ENCODE data around the gene CPEB3.

Gene CPEB3

GRCh38 chr10:92082583-92083280 is 208.1 kb downstream of the CPEB3 start:
- Mint-ChIP-seq H3K27me3 (no peaks in the 10 kb centered on the region), H3K9me3 (no peaks in the 10 kb centered on the region), H3K27ac (no peak overlapping the region), H3K4me3 (no peak overlapping the region), H3K36me3 (ENCODE audit: low read depth) (peaks cover 13% of the 10 kb centered on the region), H3K4me1 (ENCODE audit: low read depth) (peaks cover under 1% of the 10 kb centered on the region)

- Mint-ChIP-seq H3K4me1 (ENCODE audit: low read depth) (no peaks in the 10 kb centered on the region), H3K9me3 (no peaks in the 10 kb centered on the region), H3K36me3 (ENCODE audit: low read depth) (peaks cover 13% of the 10 kb centered on the region), H3K4me3 (no peak overlapping the region), H3K27ac (no peak overlapping the region), H3K27me3 (no peaks in the 10 kb centered on the region)
Observed at GRCh38 chr10:92081641-92082040, 209.2 kb downstream of the CPEB3 start.

- no peak overlapping the region for H3K4me3 Mint-ChIP-seq
- no peaks in the 10 kb centered on the region for H3K9me3 Mint-ChIP-seq
- no peaks in the 10 kb centered on the region for H3K27me3 Mint-ChIP-seq
- no peak overlapping the region for H3K27ac Mint-ChIP-seq
- H3K4me1 Mint-ChIP-seq (ENCODE audit: low read depth): no peaks in the 10 kb centered on the region
- H3K36me3 Mint-ChIP-seq (ENCODE audit: low read depth): peaks cover 13% of the 10 kb centered on the region
Observed at GRCh38 chr10:92080244-92080643, 210.6 kb downstream of the CPEB3 start.

GRCh38 chr10:92079003-92079402 is 211.9 kb downstream of the CPEB3 start:
- H3K4me3 Mint-ChIP-seq: no peak overlapping the region
- no peak overlapping the region for H3K27ac Mint-ChIP-seq
- H3K4me1 Mint-ChIP-seq (ENCODE audit: low read depth): no peaks in the 10 kb centered on the region
- H3K9me3 Mint-ChIP-seq: no peaks in the 10 kb centered on the region
- H3K27me3 Mint-ChIP-seq: no peaks in the 10 kb centered on the region
- H3K36me3 Mint-ChIP-seq (ENCODE audit: low read depth): peaks cover 13% of the 10 kb centered on the region

GRCh38 chr10:92076722-92077121 is 214.2 kb downstream of the CPEB3 start:
- Mint-ChIP-seq H3K27me3 (no peaks in the 10 kb centered on the region), H3K36me3 (ENCODE audit: low read depth) (peaks cover 13% of the 10 kb centered on the region), H3K9me3 (no peaks in the 10 kb centered on the region), H3K4me1 (ENCODE audit: low read depth) (no peaks in the 10 kb centered on the region), H3K27ac (no peak overlapping the region), H3K4me3 (no peak overlapping the region)

- H3K4me1 Mint-ChIP-seq (ENCODE audit: low read depth): no peaks in the 10 kb centered on the region
- no peaks in the 10 kb centered on the region for H3K9me3 Mint-ChIP-seq
- no peaks in the 10 kb centered on the region for H3K27me3 Mint-ChIP-seq
- H3K36me3 Mint-ChIP-seq (ENCODE audit: low read depth): peaks cover 6% of the 10 kb centered on the region
- H3K27ac Mint-ChIP-seq: no peak overlapping the region
- no peak overlapping the region for H3K4me3 Mint-ChIP-seq
Observed at GRCh38 chr10:92075829-92076228, 215.0 kb downstream of the CPEB3 start.

GRCh38 chr10:92074126-92074887 is 216.6 kb downstream of the CPEB3 start:
- Mint-ChIP-seq H3K9me3 (no peaks in the 10 kb centered on the region), H3K4me3 (no peak overlapping the region), H3K4me1 (ENCODE audit: low read depth) (no peaks in the 10 kb centered on the region), H3K27ac (no peak overlapping the region), H3K27me3 (no peaks in the 10 kb centered on the region), H3K36me3 (ENCODE audit: low read depth) (no peaks in the 10 kb centered on the region)

GRCh38 chr10:92068900-92069299 is 222.0 kb downstream of the CPEB3 start:
- Mint-ChIP-seq H3K4me1 (ENCODE audit: low read depth) (no peaks in the 10 kb centered on the region), H3K27me3 (no peaks in the 10 kb centered on the region), H3K9me3 (no peaks in the 10 kb centered on the region), H3K4me3 (no peak overlapping the region), H3K27ac (no peak overlapping the region), H3K36me3 (ENCODE audit: low read depth) (no peaks in the 10 kb centered on the region)

- H3K9me3 Mint-ChIP-seq: no peaks in the 10 kb centered on the region
- no peaks in the 10 kb centered on the region for H3K27me3 Mint-ChIP-seq
- H3K27ac Mint-ChIP-seq: no peak overlapping the region
- H3K4me1 Mint-ChIP-seq (ENCODE audit: low read depth): no peaks in the 10 kb centered on the region
- no peak overlapping the region for H3K4me3 Mint-ChIP-seq
- no peaks in the 10 kb centered on the region for H3K36me3 Mint-ChIP-seq (ENCODE audit: low read depth)
Observed at GRCh38 chr10:92066386-92066785, 224.5 kb downstream of the CPEB3 start.

GRCh38 chr10:92064506-92064905 is 226.4 kb downstream of the CPEB3 start:
- no peaks in the 10 kb centered on the region for H3K9me3 Mint-ChIP-seq

GRCh38 chr10:92062273-92062672 is 228.6 kb downstream of the CPEB3 start:
- Mint-ChIP-seq H3K27me3 (no peaks in the 10 kb centered on the region), H3K27ac (no peak overlapping the region), H3K4me3 (no peak overlapping the region)

More at GRCh38 chr10:92064506-92064905, 226.4 kb downstream of the CPEB3 start:
- H3K36me3 Mint-ChIP-seq (ENCODE audit: low read depth): no peaks in the 10 kb centered on the region
- H3K27ac Mint-ChIP-seq: no peak overlapping the region
- no peak overlapping the region for H3K4me3 Mint-ChIP-seq
- H3K27me3 Mint-ChIP-seq: no peaks in the 10 kb centered on the region
- H3K4me1 Mint-ChIP-seq (ENCODE audit: low read depth): no peaks in the 10 kb centered on the region

GRCh38 chr10:92054807-92055206 is 236.1 kb downstream of the CPEB3 start:
- Mint-ChIP-seq H3K9me3 (no peaks in the 10 kb centered on the region), H3K27ac (no peak overlapping the region), H3K27me3 (no peaks in the 10 kb centered on the region), H3K4me1 (ENCODE audit: low read depth) (no peaks in the 10 kb centered on the region), H3K36me3 (ENCODE audit: low read depth) (no peaks in the 10 kb centered on the region), H3K4me3 (no peak overlapping the region)

More at GRCh38 chr10:92062273-92062672, 228.6 kb downstream of the CPEB3 start:
- H3K4me1 Mint-ChIP-seq (ENCODE audit: low read depth): no peaks in the 10 kb centered on the region
- no peaks in the 10 kb centered on the region for H3K36me3 Mint-ChIP-seq (ENCODE audit: low read depth)
- no peaks in the 10 kb centered on the region for H3K9me3 Mint-ChIP-seq

GRCh38 chr10:92052741-92053140 is 238.1 kb downstream of the CPEB3 start:
- Mint-ChIP-seq H3K4me3 (no peak overlapping the region), H3K9me3 (no peaks in the 10 kb centered on the region), H3K4me1 (ENCODE audit: low read depth) (peaks cover 9% of the 10 kb centered on the region), H3K27me3 (no peaks in the 10 kb centered on the region), H3K27ac (no peak overlapping the region), H3K36me3 (ENCODE audit: low read depth) (no peaks in the 10 kb centered on the region)

- H3K4me1 Mint-ChIP-seq (ENCODE audit: low read depth): peaks cover 12% of the 10 kb centered on the region
- H3K27ac Mint-ChIP-seq: no peak overlapping the region
- H3K36me3 Mint-ChIP-seq (ENCODE audit: low read depth): no peaks in the 10 kb centered on the region
- H3K9me3 Mint-ChIP-seq: no peaks in the 10 kb centered on the region
- no peaks in the 10 kb centered on the region for H3K27me3 Mint-ChIP-seq
- H3K4me3 Mint-ChIP-seq: no peak overlapping the region
Observed at GRCh38 chr10:92052088-92052487, 238.8 kb downstream of the CPEB3 start.

GRCh38 chr10:92047215-92047614 is 243.7 kb downstream of the CPEB3 start:
- no peak overlapping the region for H3K4me3 Mint-ChIP-seq
- H3K4me1 Mint-ChIP-seq (ENCODE audit: low read depth): peaks cover 12% of the 10 kb centered on the region
- no peaks in the 10 kb centered on the region for H3K27me3 Mint-ChIP-seq
- no peak overlapping the region for H3K27ac Mint-ChIP-seq
- H3K9me3 Mint-ChIP-seq: peaks cover 4% of the 10 kb centered on the region
- no peaks in the 10 kb centered on the region for H3K36me3 Mint-ChIP-seq (ENCODE audit: low read depth)
